H1 (cell line): ENCODE measurements around the gene HLA-G. TPM values are rescaled to one million over a fixed set of nuclear protein-coding genes. Genes with fewer than 3 reads are reported as not detected.

Source experiments
- CTCF ChIA-PET: fragments of 300-600 bp; sonication (Branson Sonifier 250); formaldehyde crosslinking; loops from one replicate; lab custom pipeline; 2021; ENCODE audit not compliant: partially characterized antibody; lab: Charles Lee
- POLR2A ChIA-PET: fragments of 300-600 bp; sonication (Branson Sonifier 250); formaldehyde crosslinking; loops from one replicate; lab custom pipeline; 2021; ENCODE audit warnings: inconsistent platforms; ENCODE audit not compliant: partially characterized antibody; lab: Charles Lee
- DNase-seq, 2 experiments: peaks; one replicate each; pipeline versions ENCODE4 v3.0.0 to v3.0.0-alpha.2; 2010 to 2022; ENCODE audit warnings: low spot score in 2 of 2, low read depth in 1 of 2, mixed read lengths in 1 of 2
- FAIRE-seq: peaks from 2 replicates; lab custom pipeline; 2011; peaks lifted over from hg19 to GRCh38; lab: Jason Lieb, UNC
- H2AFZ ChIP-seq: 2 replicates; pipeline ENCODE4 v1.8.1; 2012; ENCODE audit warnings: low read length, inconsistent platforms
- H2AK5ac ChIP-seq: 2 replicates; pipeline ENCODE4 v1.6.1; 2013; ENCODE audit warnings: low read depth, low read length
- H2BK120ac ChIP-seq: replicated peaks from 2 replicates; pipeline ENCODE3; 2013; ENCODE audit warnings: low read depth, low read length, inconsistent platforms
- H2BK12ac ChIP-seq: 2 replicates; pipeline ENCODE4 v1.6.1; 2013; ENCODE audit warnings: low read depth, low read length
- H2BK15ac ChIP-seq: 2 replicates; pipeline ENCODE4 v1.6.1; 2013; ENCODE audit warnings: low read length
- H2BK20ac ChIP-seq: 2 replicates; pipeline ENCODE4 v1.6.1; 2013; ENCODE audit warnings: low read length
- H2BK5ac ChIP-seq: 2 replicates; pipeline ENCODE4 v1.6.1; 2013; ENCODE audit warnings: low read depth, low read length
- H3K14ac ChIP-seq: 2 replicates; pipeline ENCODE4 v1.6.1; 2013; ENCODE audit warnings: inconsistent platforms; ENCODE audit not compliant: insufficient read length
- H3K18ac ChIP-seq: 2 replicates; pipeline ENCODE4 v1.6.1; 2013; ENCODE audit warnings: low read length; ENCODE audit errors: extremely low read depth
- H3K23ac ChIP-seq: 2 replicates; pipeline ENCODE4 v1.6.1; 2013; ENCODE audit warnings: inconsistent platforms; ENCODE audit not compliant: insufficient read length
- H3K23me2 ChIP-seq: 2 replicates; pipeline ENCODE4 v1.6.1; 2013; ENCODE audit warnings: low read depth, low read length
- H3K27ac ChIP-seq: 2 replicates; pipeline ENCODE4 v1.6.1; 2011; ENCODE audit warnings: low read depth, low read length, inconsistent platforms
- H3K27me3 ChIP-seq, 4 experiments: replicated peaks in 1 of 4; 1 replicate in 1 of 4; 2 replicates in 3 of 4; pipeline versions ENCODE4 v1.6.1 to v1.8.1; 2011 to 2013; ENCODE audit warnings: low read length in 3 of 4, mild to moderate bottlenecking in 3 of 4, inconsistent platforms in 2 of 4, mixed read lengths in 2 of 4, moderate library complexity in 1 of 4; ENCODE audit not compliant: control insufficient read depth in 3 of 4, insufficient read depth in 3 of 4; ENCODE audit errors: extremely low read depth in 1 of 4
- H3K36me3 ChIP-seq, 4 experiments: 2 replicates each; pipeline versions ENCODE4 v1.6.1 to v1.8.1; 2011 to 2013; ENCODE audit warnings: mild to moderate bottlenecking in 4 of 4, low read length in 3 of 4, moderate library complexity in 2 of 4, control low read depth in 1 of 4, inconsistent platforms in 1 of 4; ENCODE audit not compliant: insufficient read depth in 4 of 4, control insufficient read depth in 2 of 4
- H3K4ac ChIP-seq: replicated peaks from 2 replicates; pipeline ENCODE3; 2013; ENCODE audit warnings: low read length, low read depth, mixed read lengths, inconsistent platforms; ENCODE audit not compliant: insufficient read length
- H3K4me1 ChIP-seq, 4 experiments: replicated peaks in 1 of 4; 1 replicate in 1 of 4; 2 replicates in 3 of 4; pipeline versions ENCODE4 v1.6.1 to v1.8.1; 2011 to 2013; ENCODE audit warnings: low read length in 3 of 4, inconsistent platforms in 2 of 4, mixed read lengths in 1 of 4; ENCODE audit not compliant: insufficient read depth in 4 of 4, control insufficient read depth in 3 of 4
- H3K4me2 ChIP-seq, 2 experiments: 2 replicates each; pipeline versions ENCODE4 v1.6.1 to v1.8.1; 2011 to 2013; ENCODE audit warnings: low read depth in 2 of 2, low read length in 2 of 2, control low read depth in 1 of 2, inconsistent platforms in 1 of 2, mild to moderate bottlenecking in 1 of 2; ENCODE audit not compliant: insufficient read depth in 1 of 2
- H3K4me3 ChIP-seq, 4 experiments: fragments of 200-600, 300-600 bp in 1 of 4; sonication (generic), shearing (Covaris generic), sonication (Bioruptor Twin) in 1 of 4; 2 replicates each; pipeline versions ENCODE4 v1.5.1 to v1.8.1; 2011 to 2016; ENCODE audit warnings: low read length in 4 of 4, low read depth in 3 of 4, control low read depth in 2 of 4, inconsistent platforms in 2 of 4, mild to moderate bottlenecking in 2 of 4, mixed read lengths in 1 of 4, moderate library complexity in 1 of 4; ENCODE audit not compliant: insufficient read depth in 2 of 4; ENCODE audit errors: extremely low read depth in 1 of 4
- H3K56ac ChIP-seq: replicated peaks from 2 replicates; pipeline ENCODE3; 2013; ENCODE audit warnings: low read depth, mild to moderate bottlenecking, mixed read lengths, low read length, inconsistent platforms; ENCODE audit not compliant: insufficient read length
- H3K79me1 ChIP-seq: 2 replicates; pipeline ENCODE4 v1.6.1; 2013; ENCODE audit warnings: low read depth, low read length, control low read depth
- H3K79me2 ChIP-seq, 2 experiments: 2 replicates each; pipeline versions ENCODE4 v1.6.1 to v1.8.1; 2012 to 2013; ENCODE audit warnings: low read length in 2 of 2, mild to moderate bottlenecking in 2 of 2, inconsistent platforms in 1 of 2; ENCODE audit not compliant: insufficient read depth in 2 of 2, control insufficient read depth in 1 of 2
- H3K9ac ChIP-seq, 4 experiments: replicated peaks in 1 of 4; 1 replicate in 1 of 4; 2 replicates in 3 of 4; pipeline versions ENCODE4 v1.6.1 to v1.8.1; 2011 to 2013; ENCODE audit warnings: low read depth in 3 of 4, low read length in 3 of 4, control low read depth in 2 of 4, mild to moderate bottlenecking in 2 of 4, moderate library complexity in 2 of 4, inconsistent platforms in 1 of 4; ENCODE audit errors: extremely low read depth in 1 of 4
- H3K9me3 ChIP-seq, 2 experiments: 2 replicates each; pipeline versions ENCODE4 v1.6.1 to v1.8.1; 2012 to 2013; ENCODE audit warnings: mild to moderate bottlenecking in 2 of 2, moderate library complexity in 2 of 2, control low read depth in 1 of 2, inconsistent platforms in 1 of 2, low read depth in 1 of 2, low read length in 1 of 2, mixed read lengths in 1 of 2; ENCODE audit not compliant: insufficient read depth in 2 of 2
- H4K20me1 ChIP-seq, 2 experiments: replicated peaks in 1 of 2; 2 replicates each; pipeline versions ENCODE3 to v1.8.1; 2011 to 2013; ENCODE audit warnings: inconsistent platforms in 2 of 2, low read length in 2 of 2, mild to moderate bottlenecking in 1 of 2; ENCODE audit not compliant: insufficient read depth in 2 of 2, control insufficient read depth in 1 of 2
- H4K5ac ChIP-seq: 2 replicates; pipeline ENCODE4 v1.6.1; 2013; ENCODE audit warnings: low read length, low read depth, mixed read lengths, inconsistent platforms; ENCODE audit not compliant: insufficient read length
- H4K8ac ChIP-seq: 2 replicates; pipeline ENCODE4 v1.8.0; 2013; ENCODE audit warnings: mild to moderate bottlenecking, moderate library complexity, low read length, inconsistent platforms; ENCODE audit not compliant: insufficient read depth; ENCODE audit errors: extremely low read depth
- H4K91ac ChIP-seq: replicated peaks from 2 replicates; pipeline ENCODE3; 2013; ENCODE audit warnings: low read length, mixed read lengths, inconsistent platforms; ENCODE audit not compliant: insufficient read length
- ASH2L ChIP-seq: fragments of 200-600, 300-600 bp; sonication (generic); IDR thresholded peaks from one replicate; pipeline ENCODE4 v1.7.1; 2017; ENCODE audit warnings: low read length
- EGR1 ChIP-seq: IDR thresholded peaks from 2 replicates; pipeline ENCODE4 v1.6.1; 2011; ENCODE audit warnings: low read depth, low read length, borderline replicate concordance
- EP300 ChIP-seq, 2 experiments: IDR thresholded peaks; 1 replicate in 1 of 2; 2 replicates in 1 of 2; pipeline ENCODE4 v1.6.1; 2011 to 2012; ENCODE audit warnings: low read depth in 2 of 2, low read length in 2 of 2, mild to moderate bottlenecking in 2 of 2, borderline replicate concordance in 1 of 2, inconsistent platforms in 1 of 2, moderate library complexity in 1 of 2
- EZH2 ChIP-seq: fragments of 200-600 bp; sonication (generic); IDR thresholded peaks from 2 replicates; pipeline ENCODE4 v1.7.1; 2012; ENCODE audit warnings: low read depth, mild to moderate bottlenecking, moderate library complexity, low read length, inconsistent platforms; ENCODE audit not compliant: severe bottlenecking
- KDM4A ChIP-seq: IDR thresholded peaks from one replicate; pipeline ENCODE4 v1.7.1; 2012; ENCODE audit warnings: low read depth, mild to moderate bottlenecking, moderate library complexity, low read length, inconsistent platforms; ENCODE audit not compliant: severe bottlenecking
- NANOG ChIP-seq: IDR thresholded peaks from 2 replicates; pipeline ENCODE4 v1.6.1; 2011; ENCODE audit warnings: low read length, low read depth, mild to moderate bottlenecking, inconsistent platforms; ENCODE audit not compliant: insufficient read depth, poor library complexity, severe bottlenecking
- RFX5 ChIP-seq: IDR thresholded peaks from 2 replicates; pipeline ENCODE4 v1.6.1; 2011; ENCODE audit warnings: low read depth, low read length, improper control_type of control experiment, borderline replicate concordance
- SIRT6 ChIP-seq: IDR thresholded peaks from one replicate; pipeline ENCODE4 v1.7.1; 2012; ENCODE audit warnings: low read length, inconsistent platforms
- WGBS, 2 experiments: shearing (Covaris generic) in 1 of 2; methylation state at CpG; one replicate each; pipeline versions ENCODE4 v1.1.6 to v1.1.7; 2013 to 2015; ENCODE audit warnings: low lambda C conversion rate in 2 of 2, mixed read lengths in 2 of 2, inconsistent platforms in 1 of 2, low coverage in 1 of 2, missing lambda C conversion rate in 1 of 2; ENCODE audit not compliant: insufficient replicate concordance in 2 of 2, insufficient coverage in 1 of 2, insufficient read length in 1 of 2; ENCODE audit errors: extremely low coverage in 1 of 2, missing lambda C conversion rate in 1 of 2; 5-methylcytosine and 5-hydroxymethylcytosine counted together
- polyA plus RNA-seq, 7 experiments: library from polyadenylated mRNA; depleted of rRNA in 3 of 7; stranded (reverse) in 5 of 7; unstranded in 2 of 7; fragments of >200 nt in 5 of 7; fragments of 200-250 nt in 2 of 7; gene quantifications; 1 replicate in 5 of 7; 2 replicates in 1 of 7; 4 replicates in 1 of 7; pipeline versions ENCODE4 v1.2.1 to v1.2.3, GENCODE V29; 2011 to 2013; ENCODE audit warnings: missing spikeins in 2 of 7, mixed read lengths in 2 of 7
- total RNA-seq: library from RNA; stranded (reverse); fragmentation: NEBNext Ultra II Directional; extraction: Animal tissue kit (Norgen Biotek cat#: 25700); gene quantifications from 2 replicates; pipeline ENCODE4 v1.2.1, GENCODE V29; 2021

The HLA-G gene
- total and polyA plus RNA-seq, 2 of the 8 experiments (the other 6 are each of a cell fraction or from before 2014, with no cell fraction given) = 3.2 to 4.8 TPM

- FAIRE-seq (no peak), DNase-seq (no peak)
- H3K4ac ChIP-seq = no peak overlapping the region
- H3K4me2 ChIP-seq = no peak overlapping the region
- no peaks in the 10 kb centered on the region for H3K23me2 ChIP-seq
- H4K5ac ChIP-seq = no peak overlapping the region
- H4K20me1 ChIP-seq = no peaks in the 10 kb centered on the region
- H4K91ac ChIP-seq = no peak overlapping the region
- H3K14ac ChIP-seq = no peak overlapping the region
- no peak overlapping the region for H2AK5ac ChIP-seq
- H3K27ac ChIP-seq = no peak overlapping the region
- peaks cover 3 to 8% of the 10 kb centered on the region in 2 experiments; a peak in 2 of 4 replicates for H3K9me3 ChIP-seq
- no peaks in the 10 kb centered on the region for H3K4me1 ChIP-seq
- WGBS, 2 experiments = 65% methylated on average over 3 of the region's 3 CpGs; no CpG with 5 or more reads in 1 of the 2 experiments
- no peak overlapping the region for H4K8ac ChIP-seq
- POLR2A ChIA-PET = no interaction called here
- TF ChIP-seq EGR1 (no peak), EP300 (IDR thresholded peaks at IDR 0.05; ENCODE audit: borderline replicate concordance in 1 of 2, low read depth in 2 of 2, low read length in 2 of 2) (no peak), ASH2L (no peak), NANOG (no peak), KDM4A (no peak), SIRT6 (no peak), RFX5 (no peak), EZH2 (no peak)
- H3K79me2 ChIP-seq = no peaks in the 10 kb centered on the region
- no peak overlapping the region for H3K18ac ChIP-seq
- no peak overlapping the region for H3K23ac ChIP-seq
- no peaks in the 10 kb centered on the region for H3K27me3 ChIP-seq
- no peak overlapping the region for H3K4me3 ChIP-seq
- no peak overlapping the region for H2BK20ac ChIP-seq
- H2BK5ac ChIP-seq = no peak overlapping the region
- no peak overlapping the region for H3K56ac ChIP-seq
- no peak overlapping the region for H3K9ac ChIP-seq
- no peak overlapping the region for H2BK15ac ChIP-seq
- H3K79me1 ChIP-seq = no peaks in the 10 kb centered on the region
- H3K36me3 ChIP-seq = no peaks in the 10 kb centered on the region
- no peak overlapping the region for H2BK120ac ChIP-seq
- CTCF ChIA-PET = no interaction called here
- no peak overlapping the region for H2AFZ ChIP-seq
- H2BK12ac ChIP-seq = no peak overlapping the region
Observed at GRCh38 chr6:29872791-29873190, 45.2 kb downstream of the HLA-G start.
